ENCODE data around the gene PTPN7. TPM values are rescaled to one million over a fixed set of nuclear protein-coding genes. Genes with fewer than 3 reads are reported as not detected.
"Not testable (repeated sequence)": the region's sequence is repeated elsewhere in the genome, so short reads cannot be mapped to it uniquely, and the experiment has no call there.

PTPN7 gene
- total RNA-seq, 1 experiment from 2014 or later, result not detected

GRCh38 chr1:202131956-202132821 lies 28.2 kb downstream of the PTPN7 start:
- no peak for DNase-seq (ENCODE audit: low read depth)

DNA sequence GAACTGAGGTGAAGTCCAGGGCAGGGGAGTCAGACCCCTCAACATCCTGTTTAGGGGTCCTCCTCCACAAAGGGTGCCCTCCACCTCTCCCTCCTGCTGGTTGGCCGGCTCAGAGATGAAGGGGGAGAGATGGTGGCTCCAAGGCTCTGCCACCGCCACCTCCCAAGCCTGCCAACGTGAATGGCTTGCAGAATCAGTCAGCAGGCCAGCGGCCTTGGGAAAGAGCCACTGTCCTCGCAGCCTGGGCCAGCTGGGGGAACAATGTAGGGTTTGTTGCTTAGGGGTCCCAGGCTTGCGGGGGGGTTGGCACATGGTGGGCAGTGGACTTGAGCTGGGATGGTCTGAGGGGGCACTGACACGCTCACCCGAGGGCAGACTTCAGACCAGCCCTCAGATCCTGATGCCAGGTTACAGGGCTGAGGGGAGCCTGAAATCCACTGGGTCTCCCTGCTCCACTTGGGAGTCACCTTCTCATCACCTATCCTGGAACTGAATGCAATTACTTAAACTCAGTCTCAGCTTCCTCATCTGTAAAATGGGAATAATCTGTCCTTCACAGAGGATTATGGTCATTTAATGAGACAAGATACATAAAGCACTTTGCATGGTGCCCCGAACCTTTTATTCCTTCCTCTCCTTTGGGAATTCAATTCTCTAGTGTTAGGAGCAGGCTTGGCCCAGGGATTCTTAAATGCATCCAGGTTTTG lies 29.4 kb downstream of the PTPN7 start:
- DNase-seq (ENCODE audit: low read depth), result no peak

DNA sequence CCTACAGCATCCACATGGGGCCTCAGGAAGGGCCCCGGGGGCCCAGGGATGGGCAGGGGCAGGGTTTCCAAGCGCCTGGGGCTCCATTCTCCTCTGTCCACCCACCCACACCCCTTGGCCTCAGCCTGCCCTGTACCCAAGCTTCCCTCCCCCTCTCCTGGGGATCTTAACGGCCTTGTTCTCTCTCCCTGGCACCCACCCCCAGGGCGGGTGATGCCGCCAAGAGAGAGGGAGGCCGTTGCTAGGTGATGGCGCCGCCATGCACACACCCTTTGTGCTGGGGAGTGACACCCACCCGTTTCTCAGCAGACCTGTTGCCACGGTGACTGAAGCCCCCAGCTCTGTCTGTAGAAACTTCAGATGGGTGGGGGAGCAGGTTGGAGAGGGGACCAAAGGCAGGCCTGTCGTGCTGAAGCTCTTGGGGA lies 30.1 kb downstream of the PTPN7 start:
- DNase-seq (ENCODE audit: low read depth), result no peak

DNA sequence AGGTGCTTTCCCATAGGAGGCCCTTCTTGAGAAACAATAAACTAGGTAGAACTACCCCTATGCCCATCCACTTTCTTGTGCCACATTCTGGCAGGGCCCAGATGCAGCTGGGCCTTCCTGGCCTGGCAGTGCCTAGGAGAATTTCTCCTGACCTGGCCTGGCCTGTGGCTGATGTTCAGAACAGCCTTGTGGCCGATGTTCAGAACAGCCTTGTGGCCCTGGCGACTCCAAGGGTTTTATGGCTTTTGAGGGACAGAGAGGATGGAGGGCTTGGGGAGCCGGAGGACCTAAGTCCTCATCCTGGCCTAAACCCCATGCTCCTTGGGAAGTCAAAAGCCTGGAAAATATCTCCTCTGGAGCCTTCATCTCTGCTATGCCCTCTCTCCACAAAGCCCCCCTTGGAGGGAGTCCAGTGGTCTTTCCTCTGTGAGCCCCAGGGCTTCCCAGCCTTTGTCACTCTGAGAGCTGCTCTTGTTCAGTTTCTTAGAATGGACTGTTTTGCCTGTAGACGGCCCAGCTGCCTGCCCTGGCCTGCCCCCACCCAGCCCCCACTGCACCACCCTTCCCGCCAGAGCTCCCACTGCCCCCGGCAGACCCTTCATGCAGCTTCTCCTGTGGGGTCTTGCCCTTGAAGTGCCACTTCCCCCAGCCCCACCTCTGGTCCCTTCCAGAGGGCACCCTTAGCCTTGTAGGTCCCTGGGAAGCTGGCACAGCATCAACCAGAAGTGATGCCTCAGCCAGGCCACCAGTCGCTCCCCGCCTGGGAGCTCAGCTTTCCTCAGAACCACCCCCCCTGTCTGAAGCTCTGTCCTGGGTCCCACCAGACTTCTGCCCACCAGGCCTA lies 30.7 kb downstream of the PTPN7 start:
- no peak for DNase-seq (ENCODE audit: low read depth)

GRCh38 chr1:202127836-202128622 lies 32.4 kb downstream of the PTPN7 start:
- DNase-seq (ENCODE audit: low read depth), result no peak

DNA sequence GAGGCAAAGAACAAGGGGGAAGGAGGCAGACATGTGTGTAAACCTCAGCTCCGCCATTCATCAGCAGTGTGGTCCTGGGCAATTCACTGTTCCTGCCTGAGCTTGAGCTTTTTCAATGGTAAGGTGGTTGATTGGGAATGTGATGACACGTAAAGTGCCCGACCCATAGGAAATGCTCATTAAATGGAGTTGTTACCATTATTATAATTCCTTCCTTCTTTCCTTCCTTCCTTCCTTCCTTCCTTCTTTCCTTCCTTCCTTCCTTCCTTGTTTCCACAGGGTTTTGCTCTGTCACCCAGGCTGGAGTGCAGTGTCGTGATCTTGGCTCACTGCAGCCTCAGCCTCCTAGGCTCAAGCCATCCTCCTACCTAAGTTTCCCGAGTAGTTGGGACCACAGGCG lies 33.3 kb downstream of the PTPN7 start:
- DNase-seq (ENCODE audit: low read depth), result no peak

GRCh38 chr1:202126426-202126825 lies 34.0 kb downstream of the PTPN7 start:
- DNase-seq (ENCODE audit: low read depth), result no peak

DNA sequence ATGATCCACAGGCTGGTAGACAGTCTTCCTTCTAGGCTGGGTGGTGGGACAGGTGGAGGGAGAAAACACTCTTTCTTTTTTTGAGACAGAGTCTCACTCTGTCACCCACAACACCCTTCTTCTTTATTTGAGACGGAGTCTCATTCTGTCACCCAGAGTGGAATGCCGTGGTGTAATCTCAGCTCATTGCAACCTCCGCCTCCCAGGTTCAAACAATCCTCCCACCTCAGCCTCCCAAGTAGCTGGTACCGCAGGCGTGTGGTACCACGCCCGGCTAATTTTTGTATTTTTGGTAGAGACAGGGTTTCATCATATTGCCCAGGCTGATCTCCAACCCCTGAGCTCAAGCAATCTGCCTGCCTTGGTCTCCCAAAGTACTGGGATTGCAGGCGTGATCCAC lies 34.8 kb downstream of the PTPN7 start:
- DNase-seq (ENCODE audit: low read depth), result no peak

- DNase-seq (ENCODE audit: low read depth), result no peak
Observed at GRCh38 chr1:202124142-202124541, 36.3 kb downstream of the PTPN7 start.

DNA sequence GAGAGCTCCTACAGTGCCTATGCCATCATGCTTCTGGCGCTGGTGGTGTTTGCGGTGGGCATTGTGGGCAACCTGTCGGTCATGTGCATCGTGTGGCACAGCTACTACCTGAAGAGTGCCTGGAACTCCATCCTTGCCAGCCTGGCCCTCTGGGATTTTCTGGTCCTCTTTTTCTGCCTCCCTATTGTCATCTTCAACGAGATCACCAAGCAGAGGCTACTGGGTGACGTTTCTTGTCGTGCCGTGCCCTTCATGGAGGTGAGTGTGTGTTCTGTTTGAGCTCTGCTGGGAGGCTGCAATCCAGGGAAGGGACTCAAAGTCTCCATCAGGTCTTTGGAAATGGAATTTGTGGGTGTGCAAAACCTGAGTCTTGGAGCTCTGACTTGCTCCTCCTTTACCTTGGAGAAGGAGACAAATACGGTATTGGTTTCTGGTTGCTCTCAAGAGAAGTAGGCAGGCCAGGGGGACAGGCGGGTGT lies 37.0 kb downstream of the PTPN7 start:
- no peak for DNase-seq (ENCODE audit: low read depth)

- DNase-seq (ENCODE audit: low read depth), result peak; percentile 60
Observed at GRCh38 chr1:202122639-202123335, 37.6 kb downstream of the PTPN7 start, which contains the start of gene GPR37L1. Gene GPR37L1 (plus strand): TSS chr1:202122917. CDS start chr1:202122964, 47 bp downstream.

DNA sequence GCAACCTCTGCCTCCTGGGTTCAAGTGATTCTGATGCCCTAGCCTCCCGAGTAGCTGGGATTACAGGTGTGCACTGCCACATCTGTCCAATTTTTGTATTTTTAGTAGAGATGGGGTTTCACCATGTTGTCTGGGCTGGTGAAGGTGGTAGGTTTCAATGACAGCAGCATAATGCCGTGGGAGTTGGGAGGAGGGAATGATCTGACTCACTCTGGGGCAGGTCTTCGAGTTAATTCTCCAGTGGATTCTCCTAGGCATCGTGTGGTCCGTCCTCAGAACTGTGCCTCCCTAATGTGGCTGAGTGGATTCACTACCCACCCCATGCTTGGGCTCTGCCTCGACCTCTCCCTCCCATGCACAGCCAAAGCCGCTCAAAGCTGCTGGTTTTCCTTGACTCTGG lies 39.4 kb downstream of the PTPN7 start:
- no peak for DNase-seq (ENCODE audit: low read depth)

DNA sequence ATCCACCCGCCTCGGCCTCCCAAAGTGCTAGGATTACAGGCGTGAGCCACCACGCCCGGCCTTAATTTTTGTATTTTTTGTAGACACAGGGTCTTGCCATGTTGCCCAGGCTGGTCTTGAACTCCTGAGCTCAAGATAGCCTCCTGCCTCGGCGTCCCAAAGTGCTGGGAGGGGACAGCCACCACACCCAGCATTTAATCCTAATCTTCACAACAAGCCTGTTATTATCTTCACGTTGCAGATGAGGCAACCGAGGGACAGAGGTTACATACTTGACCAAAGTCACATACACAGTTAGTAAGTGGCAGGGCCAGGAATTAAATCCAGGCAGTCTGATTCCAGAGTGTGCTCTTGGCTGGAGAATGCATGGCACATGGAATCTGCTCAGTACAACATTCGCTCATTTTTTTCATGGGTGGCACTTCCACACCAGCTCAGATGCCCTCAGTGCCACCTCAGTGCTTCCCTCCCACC lies 42.5 kb downstream of the PTPN7 start:
- DNase-seq (ENCODE audit: low read depth), result no peak

GRCh38 chr1:202116287-202116686 lies 44.1 kb downstream of the PTPN7 start:
- no peak for DNase-seq (ENCODE audit: low read depth)

GRCh38 chr1:202113690-202114300 lies 46.6 kb downstream of the PTPN7 start:
- DNase-seq (ENCODE audit: low read depth), result no peak

GRCh38 chr1:202112859-202113689 lies 47.3 kb downstream of the PTPN7 start:
- DNase-seq (ENCODE audit: low read depth), result peak; percentile 13

- not testable (repeated sequence) for DNase-seq (ENCODE audit: low read depth)
Observed at GRCh38 chr1:202111589-202111988, 48.8 kb downstream of the PTPN7 start.

- no peak for DNase-seq (ENCODE audit: low read depth)
Observed at GRCh38 chr1:202110977-202111376, 49.4 kb downstream of the PTPN7 start.

Measured in LHCN-M2 (cell line).